HepG2 (cell line): Measurements from ENCODE around the gene TMEM167B. TPM values are rescaled to one million over a fixed set of nuclear protein-coding genes. Genes with fewer than 3 reads are reported as not detected.

ENCODE experiments used
- E2F5 ChIP-seq: sonication (generic); formaldehyde crosslinking; conservative IDR thresholded peaks from 2 replicates; pipeline ENCODE4 v1.4.0; 2020; ENCODE audit warnings: missing genetic modification reagents
- FLYWCH1 ChIP-seq: sonication (generic); formaldehyde crosslinking; IDR thresholded peaks from 2 replicates; pipeline ENCODE4 v1.8.1; 2023; ENCODE audit warnings: mild to moderate bottlenecking, missing genetic modification reagents
- GLMP ChIP-seq: sonication (generic); formaldehyde crosslinking; IDR thresholded peaks from 2 replicates; pipeline ENCODE4 v1.9.0; 2021; ENCODE audit warnings: missing genetic modification reagents, mild to moderate bottlenecking, borderline replicate concordance
- HDAC6 ChIP-seq: fragments of 200-600 bp; sonication (generic); IDR thresholded peaks from 2 replicates; pipeline ENCODE4 v1.7.0; 2017; ENCODE audit warnings: mild to moderate bottlenecking, antibody characterized with exemption, low read length, low read depth
- HIC2 ChIP-seq: sonication (generic); formaldehyde crosslinking; IDR thresholded peaks from 2 replicates; pipeline ENCODE4 v1.9.0; 2022; ENCODE audit warnings: low read depth, missing genetic modification reagents
- MAFK ChIP-seq, 2 experiments: IDR thresholded peaks in 1 of 2; conservative IDR thresholded peaks in 1 of 2; 2 replicates each; pipeline ENCODE4 v1.6.1; 2011; ENCODE audit warnings: improper control_type of control experiment in 2 of 2, low read length in 2 of 2
- NR2F6 ChIP-seq, 2 experiments: IDR thresholded peaks; 2 replicates each; pipeline ENCODE4 v1.6.1; 2016; ENCODE audit warnings: antibody characterized with exemption in 1 of 2, mild to moderate bottlenecking in 1 of 2
- RCOR2 ChIP-seq: IDR thresholded peaks from 2 replicates; pipeline ENCODE4 v1.6.1; 2016; ENCODE audit warnings: missing biosample characterization, missing genetic modification reagents
- SP4 ChIP-seq: sonication (generic); formaldehyde crosslinking; IDR thresholded peaks from 2 replicates; pipeline ENCODE4 v1.8.1; 2023; ENCODE audit warnings: mild to moderate bottlenecking, missing genetic modification reagents
- TAF15 ChIP-seq: fragments of 200-400 bp; formaldehyde crosslinking; IDR thresholded peaks from one replicate; pipeline ENCODE4 v1.6.1; 2018; ENCODE audit warnings: mild to moderate bottlenecking, low read depth, low read length; ENCODE audit not compliant: poor library complexity, severe bottlenecking
- ZBTB20 ChIP-seq: sonication (generic); formaldehyde crosslinking; IDR thresholded peaks from 2 replicates; pipeline ENCODE4 v1.8.1; 2023; ENCODE audit warnings: missing genetic modification reagents, low read depth, mild to moderate bottlenecking, borderline replicate concordance
- ZBTB8A ChIP-seq: sonication (generic); formaldehyde crosslinking; IDR thresholded peaks from 2 replicates; pipeline ENCODE4 v1.4.0; 2020; ENCODE audit warnings: mild to moderate bottlenecking, low read depth, missing genetic modification reagents, borderline replicate concordance
- ZNF17 ChIP-seq: sonication (generic); formaldehyde crosslinking; IDR thresholded peaks from 2 replicates; pipeline ENCODE4 v1.5.0; 2020; ENCODE audit warnings: mild to moderate bottlenecking, missing genetic modification reagents
- ZNF225 ChIP-seq: sonication (generic); formaldehyde crosslinking; IDR thresholded peaks from 2 replicates; pipeline ENCODE4 v1.4.0; 2020; ENCODE audit warnings: mild to moderate bottlenecking, missing genetic modification reagents
- ZNF274 ChIP-seq: sonication (generic); formaldehyde crosslinking; IDR thresholded peaks from 2 replicates; pipeline ENCODE4 v1.5.1; 2020; ENCODE audit warnings: mild to moderate bottlenecking, missing genetic modification reagents
- ZNF501 ChIP-seq: sonication (generic); formaldehyde crosslinking; IDR thresholded peaks from 2 replicates; pipeline ENCODE4 v1.5.1; 2020; ENCODE audit warnings: mild to moderate bottlenecking, moderate library complexity, missing genetic modification reagents
- ZSCAN12 ChIP-seq: sonication (generic); formaldehyde crosslinking; IDR thresholded peaks from 2 replicates; pipeline ENCODE4 v1.9.0; 2021; ENCODE audit warnings: mild to moderate bottlenecking, missing genetic modification reagents
- ZSCAN29 ChIP-seq: sonication (generic); formaldehyde crosslinking; conservative IDR thresholded peaks from 2 replicates; pipeline ENCODE4 v1.4.0; 2020; ENCODE audit warnings: mild to moderate bottlenecking, missing genetic modification reagents
- polyA plus RNA-seq, 8 experiments: library from polyadenylated mRNA; depleted of rRNA in 3 of 8; stranded (reverse) in 7 of 8; unstranded in 1 of 8; fragments of >200 nt; fragmentation: Illumina TruSeq in 4 of 8; extraction: Trizol in 4 of 8; gene quantifications; 2 replicates each; pipeline versions ENCODE4 v1.2.1 to v1.2.3, GENCODE V29; 2011 to 2016; ENCODE audit warnings: low read depth in 4 of 8, missing spikeins in 1 of 8, mixed read lengths in 1 of 8; ENCODE audit not compliant: insufficient read depth in 1 of 8
- total RNA-seq, 5 experiments: library from RNA; depleted of rRNA; stranded (reverse); fragments of >200 nt; fragmentation: Illumina TruSeq; extraction: Trizol; gene quantifications; 2 replicates each; pipeline ENCODE4 v1.2.3, GENCODE V29; 2016; ENCODE audit warnings: low read depth in 1 of 5
- TF ChIP-seq, protein P1 (sequence below): sonication (generic); formaldehyde crosslinking; IDR thresholded peaks from 2 replicates; pipeline ENCODE4; 2020; ENCODE audit warnings: missing genetic modification reagents, mild to moderate bottlenecking, borderline replicate concordance
- TF ChIP-seq, protein P2 (sequence below): sonication (generic); formaldehyde crosslinking; IDR thresholded peaks from 2 replicates; pipeline ENCODE4 v1.4.0; 2020; ENCODE audit warnings: mild to moderate bottlenecking, missing genetic modification reagents

TMEM167B gene
- total and polyA plus RNA-seq, 2 of the 13 experiments (the other 11 are each of a cell fraction or from before 2014, with no cell fraction given) = 9.5 to 22.4 TPM

- TF ChIP-seq TAF15 (peak; percentile 33), ZNF225 (CRISPR knock-in tag) (peak; percentile 91; the same call in 1 of the 2 replicates), FLYWCH1 (CRISPR knock-in tag) (0 out of 2 replicates have a peak, but pooled peaks have one; percentile 44), ZNF274 (CRISPR knock-in tag) (peak; percentile 95), MAFK (conservative IDR thresholded peaks at IDR 0.05 in 1 of 2, IDR thresholded peaks at IDR 0.05 in 1 of 2; ENCODE audit: low read length in 2 of 2) (no peak), SP4 (CRISPR knock-in tag) (peak; percentile 88), ZBTB8A (CRISPR knock-in tag) (no peak), RCOR2 (CRISPR knock-in tag) (no peak), ZSCAN12 (CRISPR knock-in tag) (no peak), NR2F6 (IDR thresholded peaks at IDR 0.05) (peak; percentile 72), NR2F6 (CRISPR knock-in tag; IDR thresholded peaks at IDR 0.05) (peak; percentile 64), HIC2 (CRISPR knock-in tag) (0 out of 2 replicates have a peak, but pooled peaks have one; percentile 33), GLMP (no peak), ZBTB20 (peak; percentile 92), ZNF501 (peak; percentile 83), E2F5 (CRISPR knock-in tag) (peak; percentile 70), HDAC6 (no peak), ZSCAN29 (CRISPR knock-in tag) (no peak; the same call in 1 of the 2 replicates), ZNF17 (no peak)
- TF ChIP-seq, protein P1, sequence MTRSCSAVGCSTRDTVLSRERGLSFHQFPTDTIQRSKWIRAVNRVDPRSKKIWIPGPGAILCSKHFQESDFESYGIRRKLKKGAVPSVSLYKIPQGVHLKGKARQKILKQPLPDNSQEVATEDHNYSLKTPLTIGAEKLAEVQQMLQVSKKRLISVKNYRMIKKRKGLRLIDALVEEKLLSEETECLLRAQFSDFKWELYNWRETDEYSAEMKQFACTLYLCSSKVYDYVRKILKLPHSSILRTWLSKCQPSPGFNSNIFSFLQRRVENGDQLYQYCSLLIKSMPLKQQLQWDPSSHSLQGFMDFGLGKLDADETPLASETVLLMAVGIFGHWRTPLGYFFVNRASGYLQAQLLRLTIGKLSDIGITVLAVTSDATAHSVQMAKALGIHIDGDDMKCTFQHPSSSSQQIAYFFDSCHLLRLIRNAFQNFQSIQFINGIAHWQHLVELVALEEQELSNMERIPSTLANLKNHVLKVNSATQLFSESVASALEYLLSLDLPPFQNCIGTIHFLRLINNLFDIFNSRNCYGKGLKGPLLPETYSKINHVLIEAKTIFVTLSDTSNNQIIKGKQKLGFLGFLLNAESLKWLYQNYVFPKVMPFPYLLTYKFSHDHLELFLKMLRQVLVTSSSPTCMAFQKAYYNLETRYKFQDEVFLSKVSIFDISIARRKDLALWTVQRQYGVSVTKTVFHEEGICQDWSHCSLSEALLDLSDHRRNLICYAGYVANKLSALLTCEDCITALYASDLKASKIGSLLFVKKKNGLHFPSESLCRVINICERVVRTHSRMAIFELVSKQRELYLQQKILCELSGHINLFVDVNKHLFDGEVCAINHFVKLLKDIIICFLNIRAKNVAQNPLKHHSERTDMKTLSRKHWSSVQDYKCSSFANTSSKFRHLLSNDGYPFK = peak; percentile 79; the same call in 1 of the 2 replicates
- TF ChIP-seq, protein P2, sequence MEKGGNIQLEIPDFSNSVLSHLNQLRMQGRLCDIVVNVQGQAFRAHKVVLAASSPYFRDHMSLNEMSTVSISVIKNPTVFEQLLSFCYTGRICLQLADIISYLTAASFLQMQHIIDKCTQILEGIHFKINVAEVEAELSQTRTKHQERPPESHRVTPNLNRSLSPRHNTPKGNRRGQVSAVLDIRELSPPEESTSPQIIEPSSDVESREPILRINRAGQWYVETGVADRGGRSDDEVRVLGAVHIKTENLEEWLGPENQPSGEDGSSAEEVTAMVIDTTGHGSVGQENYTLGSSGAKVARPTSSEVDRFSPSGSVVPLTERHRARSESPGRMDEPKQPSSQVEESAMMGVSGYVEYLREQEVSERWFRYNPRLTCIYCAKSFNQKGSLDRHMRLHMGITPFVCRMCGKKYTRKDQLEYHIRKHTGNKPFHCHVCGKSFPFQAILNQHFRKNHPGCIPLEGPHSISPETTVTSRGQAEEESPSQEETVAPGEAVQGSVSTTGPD (CRISPR knock-in tag) = peak; percentile 21; the same call in 1 of the 2 replicates
Observed at GRCh38 chr1:109099938-109100773, 9.6 kb downstream of the TMEM167B start (continued).
